NCI-H526 (cell line): ENCODE results near the gene DPP7.
"Not testable (repeated sequence)": the region's sequence is repeated elsewhere in the genome, so short reads cannot be mapped to it uniquely, and the experiment has no call there.

Experiments
- DNase-seq, 2 experiments: peaks; one replicate each; lab custom pipeline; 2025; lab: John Stamatoyannopoulos, UW

The DPP7 gene

DNA sequence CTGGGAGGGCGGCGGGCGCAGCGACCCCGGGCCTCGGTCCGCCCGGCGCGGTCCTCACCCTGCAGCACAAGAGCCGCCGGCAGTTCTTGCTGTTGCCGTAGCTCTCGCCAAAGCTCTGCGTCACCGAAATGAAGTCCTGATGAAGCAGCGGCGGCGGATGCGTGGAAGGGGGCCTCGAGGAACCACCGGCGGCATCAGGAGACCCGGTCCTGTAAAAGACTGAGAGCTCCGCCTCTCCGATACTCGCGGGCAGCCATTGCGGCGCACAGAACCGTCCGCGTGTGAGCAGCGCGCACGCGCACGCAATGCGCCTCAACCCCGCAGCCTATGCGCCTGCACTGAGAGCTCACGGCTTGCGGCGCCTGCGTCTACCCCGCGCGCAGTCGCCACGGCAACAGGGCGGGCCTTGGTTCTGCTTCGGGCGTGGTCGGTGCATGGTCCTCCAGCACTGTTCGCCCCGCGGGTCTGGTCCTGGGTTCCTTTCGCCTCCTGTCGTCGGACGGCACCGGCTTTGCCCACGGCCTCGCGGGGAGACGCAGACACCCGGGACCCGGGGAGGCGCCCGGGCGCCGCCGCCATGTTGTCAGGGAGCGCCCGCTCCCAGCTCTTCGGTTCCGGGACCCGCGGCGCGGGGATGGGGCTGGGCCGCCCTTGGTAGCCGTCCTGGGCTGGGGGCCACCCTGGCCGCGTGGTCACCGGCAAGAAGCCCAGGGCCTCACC lies 15.1 kb upstream of the DPP7 start:
- DNase-seq, result peak; percentile 56 to 91

GRCh38 chr9:137128862-137129455 lies 14.4 kb upstream of the DPP7 start:
- DNase-seq, result peak in 1 of 2 experiments; percentile 35

- DNase-seq, result no peak
These were observed 13.8 kb upstream of the DPP7 start for GRCh38 chr9:137128158-137128861.

DNA sequence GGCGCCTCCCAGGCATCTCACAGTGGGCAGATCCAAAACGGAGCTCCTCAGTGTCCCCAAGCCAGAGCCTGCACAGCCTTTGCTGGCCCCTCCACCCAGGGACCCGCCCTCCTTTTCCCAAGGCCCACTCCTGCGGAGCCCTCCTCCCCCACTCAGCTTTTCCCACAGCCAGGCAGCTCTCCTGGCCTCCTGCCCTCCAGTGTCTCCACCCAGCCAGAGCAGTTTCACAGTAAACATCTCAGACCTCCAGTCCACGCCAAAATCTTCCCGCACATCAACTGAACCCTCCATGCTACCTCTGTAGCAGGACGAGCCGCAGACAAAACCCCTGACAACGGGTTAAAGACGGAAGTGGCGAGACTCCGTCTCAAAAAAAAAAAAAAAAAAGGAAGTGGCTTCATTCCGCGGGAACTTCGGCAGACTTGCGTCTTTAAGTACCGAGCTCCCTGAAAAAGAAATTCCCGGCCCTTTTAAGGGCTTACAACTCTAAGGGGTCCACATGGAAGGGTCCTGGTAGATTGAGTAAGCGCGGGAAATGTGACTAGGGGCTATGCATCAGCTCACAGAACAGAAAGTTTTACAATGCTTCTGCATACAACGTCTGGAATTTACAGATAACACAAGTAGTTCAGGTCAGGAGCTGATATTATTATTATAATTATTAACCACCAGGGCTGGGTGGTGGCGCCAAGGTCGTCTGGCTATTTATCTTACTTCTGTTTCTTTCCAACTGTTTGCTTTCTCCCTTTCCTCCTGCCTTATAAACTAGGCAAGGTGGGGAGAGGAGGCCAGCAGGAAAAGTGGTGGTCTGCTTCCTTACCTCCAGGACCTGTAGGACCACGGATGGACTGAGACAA lies 13.0 kb upstream of the DPP7 start:
- DNase-seq, result no peak

GRCh38 chr9:137126786-137127185 lies 12.3 kb upstream of the DPP7 start:
- DNase-seq, result no peak

- DNase-seq, result not testable (repeated sequence)
These were observed 9.5 kb upstream of the DPP7 start for GRCh38 chr9:137123952-137124462.

GRCh38 chr9:137123468-137123837 lies 8.9 kb upstream of the DPP7 start:
- no peak for DNase-seq

GRCh38 chr9:137122796-137123467 lies 8.4 kb upstream of the DPP7 start:
- DNase-seq, result not testable (repeated sequence)

DNA sequence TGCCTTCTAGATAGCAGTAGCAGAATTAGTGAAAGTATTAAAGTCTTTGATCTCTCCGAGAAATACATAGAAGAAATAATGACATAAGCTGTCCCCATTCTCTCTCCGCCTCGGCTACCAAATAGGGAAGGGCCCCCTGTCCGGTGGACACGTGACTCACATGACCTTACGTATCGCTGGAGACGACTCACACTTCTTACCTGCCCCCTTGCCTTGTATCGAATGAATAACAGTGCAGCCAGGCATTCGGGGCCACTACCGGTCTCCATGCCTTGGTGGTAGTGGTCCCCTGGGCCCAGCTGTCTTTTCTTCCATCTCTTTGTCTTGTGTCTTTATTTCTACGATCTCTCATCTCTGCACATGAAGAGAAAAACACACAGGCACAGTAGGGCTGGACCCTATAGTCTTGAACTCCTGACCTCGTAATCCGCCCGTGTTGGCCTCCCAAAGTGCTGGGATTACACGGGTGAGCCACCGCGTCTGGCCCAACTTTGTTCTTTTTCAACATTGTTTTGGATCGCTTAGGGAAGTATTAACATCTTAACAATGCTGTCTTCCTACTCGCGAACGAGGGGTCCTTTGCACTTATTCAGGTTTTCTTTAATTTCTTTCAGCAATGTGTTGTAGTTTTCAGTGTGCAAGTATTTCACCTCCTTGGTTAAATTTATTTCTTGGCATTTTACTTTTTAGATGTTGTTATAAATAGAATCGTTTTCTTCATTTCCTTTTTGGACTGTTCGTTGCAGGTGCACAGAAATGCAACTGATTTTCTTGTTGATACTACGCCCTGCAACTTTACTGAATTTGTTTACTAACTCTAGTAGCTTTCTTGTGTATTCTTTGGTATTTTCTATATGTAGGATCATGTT lies 7.6 kb upstream of the DPP7 start:
- not testable (repeated sequence) for DNase-seq

DNA sequence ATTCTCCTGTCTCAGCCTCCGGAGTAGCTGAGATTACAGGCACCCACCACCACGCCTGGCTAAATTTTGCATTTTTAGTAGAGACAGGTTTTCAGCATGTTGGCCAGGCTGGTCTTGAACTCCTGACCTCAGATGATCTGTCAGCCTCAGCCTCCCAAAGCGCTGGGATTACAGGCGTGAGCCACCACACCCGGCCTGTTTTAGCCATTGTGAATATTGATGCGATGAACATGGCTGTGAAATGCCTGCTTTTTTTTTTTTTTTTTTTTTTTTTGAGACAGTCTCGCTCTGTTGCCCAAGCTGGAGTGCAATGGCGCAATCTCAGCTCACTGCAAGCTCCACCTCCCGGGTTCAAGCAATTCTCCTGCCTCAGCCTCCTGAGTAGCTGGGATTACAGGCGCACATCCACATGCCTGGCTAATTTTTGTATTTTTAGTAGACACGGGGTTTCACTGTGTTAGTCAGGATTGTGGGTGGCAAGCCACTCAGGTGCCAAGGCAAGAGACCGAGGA lies 3.6 kb upstream of the DPP7 start:
- not testable (repeated sequence) for DNase-seq

DNA sequence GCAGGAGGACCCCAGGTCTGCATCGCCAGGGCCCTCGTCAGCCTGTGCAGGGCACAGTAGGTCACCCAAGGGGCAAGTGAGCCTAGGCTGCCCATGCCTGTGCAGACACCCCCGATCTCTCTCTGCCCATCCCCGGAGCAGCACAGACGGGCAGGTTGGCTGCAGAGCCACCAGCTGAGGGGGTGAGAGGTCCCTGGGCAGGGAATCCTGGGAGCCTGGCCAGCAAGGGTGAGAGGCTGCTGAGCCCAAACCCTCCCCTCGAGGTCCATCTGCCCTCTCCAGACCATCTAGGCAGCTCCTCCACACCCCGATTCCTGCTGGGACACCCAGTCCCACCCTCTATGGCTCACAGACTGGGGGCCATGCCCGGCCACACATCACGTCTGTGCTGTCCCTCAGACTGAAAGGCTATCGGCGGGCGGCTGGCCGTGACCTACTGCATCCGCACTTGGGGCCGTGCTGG lies 2.8 kb upstream of the DPP7 start:
- no peak for DNase-seq

DNA sequence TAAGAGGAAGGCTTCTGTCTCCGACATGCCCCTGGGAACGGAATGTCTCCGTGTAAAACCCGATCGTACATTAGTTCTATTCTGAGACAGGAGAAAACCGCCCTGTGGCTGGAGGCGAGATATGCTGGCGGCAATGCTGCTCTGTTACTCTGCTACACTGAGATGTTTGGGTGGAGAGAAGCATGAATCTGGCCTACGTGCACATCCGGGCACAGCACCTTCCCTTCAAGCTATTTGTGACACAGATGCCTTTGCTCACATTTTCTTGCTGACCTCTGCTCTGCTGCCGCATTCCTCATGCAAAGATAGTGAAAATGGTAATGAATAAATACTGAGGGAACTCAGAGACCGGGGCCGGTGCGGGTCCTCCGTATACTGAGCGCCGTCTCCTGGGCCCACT lies 2.2 kb upstream of the DPP7 start:
- no peak for DNase-seq

- DNase-seq, result no peak
These were observed 1.5 kb upstream of the DPP7 start for GRCh38 chr9:137116027-137116507.

GRCh38 chr9:137115394-137116026 lies 977 bp upstream of the DPP7 start:
- no peak for DNase-seq

GRCh38 chr9:137114220-137114612 lies 317 bp downstream of the DPP7 start:
- no peak for DNase-seq

DNA sequence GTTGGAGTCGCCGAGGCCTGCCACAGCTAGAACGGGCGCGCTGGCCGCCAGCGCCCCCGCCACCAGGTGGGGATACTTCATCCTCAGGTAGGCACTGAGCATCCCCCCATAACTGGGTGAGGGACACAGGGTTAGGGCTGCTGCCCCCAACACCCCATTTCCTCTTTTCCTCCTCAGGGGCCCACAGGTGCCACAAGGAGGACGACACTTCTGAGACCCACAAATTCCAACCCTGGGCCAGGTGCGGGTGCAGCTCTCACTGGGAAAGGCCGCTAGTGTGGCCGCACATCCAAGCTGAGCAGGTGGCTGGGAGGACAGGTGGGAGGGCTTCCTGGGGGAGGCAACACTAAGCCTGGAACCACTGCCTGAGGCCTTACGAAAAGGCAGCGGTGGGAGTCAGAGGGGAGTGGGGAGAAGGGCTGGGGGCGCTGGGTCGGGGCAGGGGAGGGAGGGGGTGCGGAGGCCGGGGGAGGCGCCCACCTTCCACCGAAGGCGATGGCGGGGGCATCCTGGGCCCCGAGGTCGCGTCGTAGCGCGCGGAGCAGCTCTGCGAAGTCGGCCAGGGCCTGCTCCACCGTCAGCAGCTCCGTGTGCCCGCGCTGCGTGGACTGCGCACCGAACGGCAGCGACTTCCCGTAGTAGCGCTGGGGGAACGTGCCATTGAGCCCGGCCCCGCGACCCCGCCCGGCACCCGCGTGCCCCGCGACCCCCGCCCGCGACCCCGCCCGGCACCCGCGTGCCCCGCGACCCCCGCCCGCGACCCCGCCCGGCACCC lies 961 bp downstream of the DPP7 start:
- no peak for DNase-seq

GRCh38 chr9:137112564-137113384 lies 1.8 kb downstream of the DPP7 start:
- DNase-seq, result no peak
